Esophagus squamous epithelium (tissue), 4 donors: ENCODE data around the gene CAMSAP3.

ENCODE experiments used
- CTCF ChIP-seq, 6 experiments: fragments of 450-650 bp in 4 of 6; fragments of 200-600 bp in 2 of 6; sonication (generic) in 2 of 6; IDR thresholded peaks; one replicate each; pipeline ENCODE4 v1.5.1; 2016 to 2019; ENCODE audit warnings: antibody characterized with exemption in 6 of 6, mild to moderate bottlenecking in 4 of 6, moderate library complexity in 4 of 6
- POLR2A ChIP-seq, 4 donors: fragments of 450-650 bp; IDR thresholded peaks; one replicate each; pipeline ENCODE4 v1.6.1; 2017; ENCODE audit warnings: antibody characterized with exemption in 4 of 4, mild to moderate bottlenecking in 4 of 4, moderate library complexity in 3 of 4

- TF ChIP-seq CTCF (IDR thresholded peaks at IDR 0.05) (peak in 1 of 6 experiments; percentile 31), POLR2A (IDR thresholded peaks at IDR 0.05) (peak in 2 of 4 donors; percentile 28 to 31)
Measured at GRCh38 chr19:7629347-7630054, 33.8 kb downstream of the CAMSAP3 start, which contains the start of the genes PET100 and XAB2.
